NB4 (cell line): ENCODE data around the gene RGS12.

Source experiments
- DNase-seq: peaks from one replicate; pipeline ENCODE4 v3.0.0; 2010; ENCODE audit warnings: low read depth
- H3K4me3 ChIP-seq: one replicate; pipeline ENCODE4 v1.5.1; 2011; ENCODE audit warnings: mild to moderate bottlenecking, low read depth, low read length, moderate library complexity
- MYC ChIP-seq: IDR thresholded peaks from 2 replicates; pipeline ENCODE4 v1.6.1; 2011; ENCODE audit warnings: low read depth, low read length
- POLR2A ChIP-seq: IDR thresholded peaks from 2 replicates; pipeline ENCODE4 v1.6.1; 2011; ENCODE audit warnings: mild to moderate bottlenecking; ENCODE audit not compliant: insufficient read length; ENCODE audit errors: extremely low read depth
- TF ChIP-seq, protein P1 (sequence below): IDR thresholded peaks from one replicate; pipeline ENCODE4 v1.5.1; 2012; ENCODE audit warnings: low read depth, low read length
- TF ChIP-seq, protein P2 (sequence below): IDR thresholded peaks from 2 replicates; pipeline ENCODE4 v1.6.1; 2011; ENCODE audit warnings: low read depth, low read length

Gene RGS12

GRCh38 chr4:3250438-3250955 is 42.3 kb upstream of the RGS12 start:
- no peak overlapping the region for H3K4me3 ChIP-seq
- no peak for DNase-seq
- TF ChIP-seq MYC (no peak), POLR2A (no peak)
- TF ChIP-seq, protein P1, sequence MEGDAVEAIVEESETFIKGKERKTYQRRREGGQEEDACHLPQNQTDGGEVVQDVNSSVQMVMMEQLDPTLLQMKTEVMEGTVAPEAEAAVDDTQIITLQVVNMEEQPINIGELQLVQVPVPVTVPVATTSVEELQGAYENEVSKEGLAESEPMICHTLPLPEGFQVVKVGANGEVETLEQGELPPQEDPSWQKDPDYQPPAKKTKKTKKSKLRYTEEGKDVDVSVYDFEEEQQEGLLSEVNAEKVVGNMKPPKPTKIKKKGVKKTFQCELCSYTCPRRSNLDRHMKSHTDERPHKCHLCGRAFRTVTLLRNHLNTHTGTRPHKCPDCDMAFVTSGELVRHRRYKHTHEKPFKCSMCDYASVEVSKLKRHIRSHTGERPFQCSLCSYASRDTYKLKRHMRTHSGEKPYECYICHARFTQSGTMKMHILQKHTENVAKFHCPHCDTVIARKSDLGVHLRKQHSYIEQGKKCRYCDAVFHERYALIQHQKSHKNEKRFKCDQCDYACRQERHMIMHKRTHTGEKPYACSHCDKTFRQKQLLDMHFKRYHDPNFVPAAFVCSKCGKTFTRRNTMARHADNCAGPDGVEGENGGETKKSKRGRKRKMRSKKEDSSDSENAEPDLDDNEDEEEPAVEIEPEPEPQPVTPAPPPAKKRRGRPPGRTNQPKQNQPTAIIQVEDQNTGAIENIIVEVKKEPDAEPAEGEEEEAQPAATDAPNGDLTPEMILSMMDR, result no peak
- TF ChIP-seq, protein P2, sequence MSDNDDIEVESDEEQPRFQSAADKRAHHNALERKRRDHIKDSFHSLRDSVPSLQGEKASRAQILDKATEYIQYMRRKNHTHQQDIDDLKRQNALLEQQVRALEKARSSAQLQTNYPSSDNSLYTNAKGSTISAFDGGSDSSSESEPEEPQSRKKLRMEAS, result no peak

DNA sequence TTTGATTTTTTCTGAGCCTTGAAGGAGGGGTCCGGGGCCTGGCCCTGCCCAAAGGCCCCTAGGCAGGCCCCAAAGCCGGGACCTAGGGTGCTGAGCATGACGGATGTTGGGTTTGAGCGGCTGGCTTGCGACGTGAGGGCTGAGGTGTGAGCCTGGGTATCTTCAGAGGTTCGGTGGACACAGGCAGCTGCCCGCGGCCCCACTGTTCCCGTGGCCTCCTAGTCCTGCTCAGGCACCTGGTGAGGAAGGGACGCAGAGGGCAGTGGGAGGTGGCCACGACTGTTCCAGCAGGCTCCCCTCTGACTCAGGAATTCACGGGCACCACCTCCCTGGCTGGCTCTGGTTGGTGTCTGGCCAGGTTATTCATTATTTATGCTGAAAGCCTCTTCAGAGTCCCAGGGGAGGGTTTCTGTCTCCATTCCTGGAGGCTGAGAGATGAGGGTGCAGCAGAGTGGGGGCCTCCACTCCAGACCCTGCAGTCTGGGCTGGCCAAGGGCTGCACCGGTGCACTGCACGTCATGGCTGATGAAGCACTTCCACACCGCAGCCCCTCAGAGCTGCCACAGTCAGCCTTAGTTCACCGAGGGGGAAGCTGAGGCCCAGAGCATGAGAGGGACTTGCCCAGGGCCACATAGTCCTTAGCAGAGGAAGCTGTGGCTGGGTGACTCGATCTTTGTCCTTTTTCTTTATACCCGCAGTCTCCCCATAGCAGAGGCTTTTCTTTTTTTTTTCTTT is 41.7 kb upstream of the RGS12 start:
- no peak overlapping the region for H3K4me3 ChIP-seq
- TF ChIP-seq, protein P1, result no peak
- no peak for TF ChIP-seq POLR2A
- TF ChIP-seq MYC, result no peak
- TF ChIP-seq, protein P2, result no peak
- no peak for DNase-seq

- TF ChIP-seq, protein P1, result no peak
- no peak for TF ChIP-seq MYC
- TF ChIP-seq, protein P2, result no peak
- no peak for TF ChIP-seq POLR2A
- H3K4me3 ChIP-seq, result no peak overlapping the region
- DNase-seq, result no peak
Measured at GRCh38 chr4:3251691-3252479, 40.9 kb upstream of the RGS12 start.

DNA sequence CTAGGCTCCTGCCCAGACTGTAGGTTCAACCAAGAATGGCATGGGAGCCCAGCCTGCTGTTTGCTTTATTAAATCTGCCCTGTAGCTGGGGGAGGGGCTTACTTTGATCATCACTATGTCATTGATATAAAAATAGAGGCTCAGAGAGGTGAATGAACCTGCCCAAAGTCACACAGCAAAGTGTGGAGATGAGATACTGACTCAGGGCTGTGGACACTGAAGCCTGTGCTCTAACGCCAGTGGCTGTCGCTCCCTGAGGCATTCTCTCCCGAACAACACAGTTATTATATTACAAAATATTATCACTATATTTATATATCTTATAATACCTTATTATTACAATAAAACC is 40.4 kb upstream of the RGS12 start:
- DNase-seq, result no peak
- H3K4me3 ChIP-seq, result no peak overlapping the region
- TF ChIP-seq, protein P1, result no peak
- TF ChIP-seq POLR2A (no peak), MYC (no peak)
- TF ChIP-seq, protein P2, result no peak

- H3K4me3 ChIP-seq, result no peak overlapping the region
- DNase-seq, result no peak
- TF ChIP-seq, protein P2, result no peak
- TF ChIP-seq, protein P1, result no peak
- TF ChIP-seq POLR2A, result no peak
- TF ChIP-seq MYC, result no peak
Measured at GRCh38 chr4:3252831-3253641, 39.8 kb upstream of the RGS12 start.
